Prostate gland (tissue), 2 donors: ENCODE data around the gene PASK.

ENCODE experiments used
- POLR2A ChIP-seq: fragments of 450-650 bp; IDR thresholded peaks from one replicate; pipeline ENCODE4 v1.6.1; 2016; ENCODE audit warnings: antibody characterized with exemption, mild to moderate bottlenecking
- TF ChIP-seq, protein P1 (sequence below), 4 experiments: fragments of 200-600 bp in 2 of 4; fragments of 450-650 bp in 2 of 4; sonication (generic) in 2 of 4; IDR thresholded peaks; 1 replicate in 3 of 4; 2 replicates in 1 of 4; pipeline ENCODE4 v1.5.1; 2016 to 2019; ENCODE audit warnings: antibody characterized with exemption in 4 of 4, mild to moderate bottlenecking in 2 of 4, moderate library complexity in 2 of 4

DNA sequence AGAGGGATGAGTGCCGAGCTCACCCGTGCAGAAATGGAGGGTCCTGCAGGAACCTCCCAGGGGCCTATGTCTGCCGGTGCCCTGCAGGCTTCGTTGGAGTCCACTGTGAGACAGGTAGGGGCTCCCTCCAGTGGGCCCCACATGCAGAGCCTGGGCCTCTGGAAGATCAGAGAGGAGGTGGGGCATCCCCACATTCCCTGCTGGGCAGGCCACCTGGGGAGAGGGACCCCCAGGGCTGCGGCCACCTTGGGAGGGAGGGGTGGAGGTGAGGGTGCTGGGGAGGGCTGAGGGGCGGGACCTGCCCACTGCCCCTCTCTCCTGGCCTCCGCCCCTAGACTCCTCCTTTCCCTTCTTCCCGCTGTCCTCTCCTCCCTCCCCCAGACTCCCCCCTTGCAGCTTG is 85.7 kb downstream of the PASK start:
- TF ChIP-seq, protein P1, sequence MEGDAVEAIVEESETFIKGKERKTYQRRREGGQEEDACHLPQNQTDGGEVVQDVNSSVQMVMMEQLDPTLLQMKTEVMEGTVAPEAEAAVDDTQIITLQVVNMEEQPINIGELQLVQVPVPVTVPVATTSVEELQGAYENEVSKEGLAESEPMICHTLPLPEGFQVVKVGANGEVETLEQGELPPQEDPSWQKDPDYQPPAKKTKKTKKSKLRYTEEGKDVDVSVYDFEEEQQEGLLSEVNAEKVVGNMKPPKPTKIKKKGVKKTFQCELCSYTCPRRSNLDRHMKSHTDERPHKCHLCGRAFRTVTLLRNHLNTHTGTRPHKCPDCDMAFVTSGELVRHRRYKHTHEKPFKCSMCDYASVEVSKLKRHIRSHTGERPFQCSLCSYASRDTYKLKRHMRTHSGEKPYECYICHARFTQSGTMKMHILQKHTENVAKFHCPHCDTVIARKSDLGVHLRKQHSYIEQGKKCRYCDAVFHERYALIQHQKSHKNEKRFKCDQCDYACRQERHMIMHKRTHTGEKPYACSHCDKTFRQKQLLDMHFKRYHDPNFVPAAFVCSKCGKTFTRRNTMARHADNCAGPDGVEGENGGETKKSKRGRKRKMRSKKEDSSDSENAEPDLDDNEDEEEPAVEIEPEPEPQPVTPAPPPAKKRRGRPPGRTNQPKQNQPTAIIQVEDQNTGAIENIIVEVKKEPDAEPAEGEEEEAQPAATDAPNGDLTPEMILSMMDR (IDR thresholded peaks at IDR 0.05), result peak in 2 of 4 experiments; percentile 38 to 40
- TF ChIP-seq POLR2A, result no peak
